Endodermal cell (in vitro differentiated cells): ENCODE measurements around the gene MTMR3. TPM values are rescaled to one million over a fixed set of nuclear protein-coding genes. Genes with fewer than 3 reads are reported as not detected.

Experiments used
- DNase-seq: peaks from one replicate; pipeline ENCODE4 v3.0.0-alpha.2; 2017
- H3K27ac ChIP-seq: 2 replicates; pipeline ENCODE4 v1.5.1; 2013; ENCODE audit warnings: mild to moderate bottlenecking, low read depth, low read length, moderate library complexity
- H3K27me3 ChIP-seq: 2 replicates; pipeline ENCODE4 v1.6.1; 2013; ENCODE audit warnings: mild to moderate bottlenecking, low read length, moderate library complexity; ENCODE audit not compliant: insufficient read depth, control insufficient read depth, poor library complexity, severe bottlenecking
- H3K36me3 ChIP-seq: 2 replicates; pipeline ENCODE4 v1.7.0; 2013; ENCODE audit warnings: mild to moderate bottlenecking, low read length, moderate library complexity; ENCODE audit not compliant: control insufficient read depth, insufficient read depth
- H3K4me1 ChIP-seq: one replicate; pipeline ENCODE4 v1.7.0; 2013; ENCODE audit warnings: low read length; ENCODE audit not compliant: control insufficient read depth, insufficient read depth
- H3K4me3 ChIP-seq: 2 replicates; pipeline ENCODE4 v1.5.1; 2013; ENCODE audit warnings: mild to moderate bottlenecking, low read length, moderate library complexity
- H3K9ac ChIP-seq: 2 replicates; pipeline ENCODE4 v1.6.1; 2013; ENCODE audit warnings: mild to moderate bottlenecking, low read length, moderate library complexity; ENCODE audit not compliant: poor library complexity, severe bottlenecking; ENCODE audit errors: extremely low read depth
- H3K9me3 ChIP-seq: 2 replicates; pipeline ENCODE4 v1.6.1; 2013; ENCODE audit warnings: mild to moderate bottlenecking, low read length, moderate library complexity; ENCODE audit not compliant: control insufficient read depth
- H3K27ac Mint-ChIP-seq: 2 replicates; pipeline ENCODE4 v1.8.0; 2020; ENCODE audit warnings: mixed read lengths
- H3K27me3 Mint-ChIP-seq: 2 replicates; pipeline ENCODE4 v1.8.0; 2021; ENCODE audit warnings: mild to moderate bottlenecking, mixed read lengths; ENCODE audit not compliant: insufficient read depth
- H3K36me3 Mint-ChIP-seq: 2 replicates; pipeline ENCODE4 v1.8.0; 2020; ENCODE audit warnings: low read depth, mixed read lengths
- H3K4me1 Mint-ChIP-seq: 2 replicates; pipeline ENCODE4 v1.8.0; 2020; ENCODE audit warnings: mixed read lengths
- H3K4me3 Mint-ChIP-seq: 2 replicates; pipeline ENCODE4 v1.8.0; 2020; ENCODE audit warnings: mild to moderate bottlenecking, moderate library complexity, mixed read lengths
- H3K9me3 Mint-ChIP-seq: 2 replicates; pipeline ENCODE4 v1.8.0; 2020; ENCODE audit warnings: mild to moderate bottlenecking, mixed read lengths
- CTCF ChIP-seq: fragments of 200-600 bp; sonication (generic); conservative IDR thresholded peaks from 2 replicates; pipeline ENCODE4 v1.5.0; 2021; ENCODE audit warnings: antibody characterized with exemption, mild to moderate bottlenecking
- WGBS, 2 experiments: methylation state at CpG; one replicate each; pipeline versions ENCODE4 v1.1.5 to v1.1.7; 2013; ENCODE audit warnings: missing lambda C conversion rate in 2 of 2, mixed read lengths in 1 of 2; ENCODE audit not compliant: insufficient coverage in 1 of 2, insufficient read length in 1 of 2; 5-methylcytosine and 5-hydroxymethylcytosine counted together
- total RNA-seq, 2 donors: library from RNA; stranded (reverse); fragmentation: NEBNext Ultra II Directional in 1 of 2; extraction: Animal tissue kit (Norgen Biotek cat#: 25700) in 1 of 2; gene quantifications; 2 replicates in 1 of 2; 3 replicates in 1 of 2; pipeline ENCODE4 v1.2.1, GENCODE V29; 2021

The MTMR3 gene
- total RNA-seq, 2 donors from 2014 or later: 30.9 to 41.3 TPM

- 93 to 100% methylated on average over 1 to 4 of the region's 4 CpGs for WGBS, 2 experiments
- DNase-seq: no peak
Observed at GRCh38 chr22:30017375-30018223, 134.6 kb downstream of the MTMR3 start.

GRCh38 chr22:30020511-30020910 lies 137.5 kb downstream of the MTMR3 start:
- Mint-ChIP-seq H3K4me3 (no peak overlapping the region), H3K36me3 (peaks cover 80% of the 10 kb centered on the region), H3K9me3 (no peaks in the 10 kb centered on the region), H3K4me1 (no peaks in the 10 kb centered on the region), H3K27ac (no peak overlapping the region), H3K27me3 (no peaks in the 10 kb centered on the region)
- Histone ChIP-seq H3K27ac (no peak overlapping the region), H3K36me3 (peaks cover 85% of the 10 kb centered on the region), H3K27me3 (no peaks in the 10 kb centered on the region), H3K9me3 (no peaks in the 10 kb centered on the region), H3K4me1 (no peaks in the 10 kb centered on the region), H3K4me3 (no peak overlapping the region), H3K9ac (no peak overlapping the region)
- DNase-seq: no peak
- 95 to 96% methylated on average over 4 to 9 of the region's 9 CpGs for WGBS, 2 experiments
- no peak for TF ChIP-seq CTCF

More at GRCh38 chr22:30017375-30018223, 134.6 kb downstream of the MTMR3 start:
- no peaks in the 10 kb centered on the region for H3K9me3 ChIP-seq
- peaks cover 6% of the 10 kb centered on the region for H3K4me1 Mint-ChIP-seq
- H3K36me3 ChIP-seq: peaks cover 86% of the 10 kb centered on the region
- H3K4me1 ChIP-seq: no peaks in the 10 kb centered on the region
- no peak for TF ChIP-seq CTCF
- H3K27ac Mint-ChIP-seq: no peak overlapping the region
- H3K9ac ChIP-seq: no peak overlapping the region
- no peaks in the 10 kb centered on the region for H3K9me3 Mint-ChIP-seq
- peaks cover 65% of the 10 kb centered on the region for H3K36me3 Mint-ChIP-seq
- no peaks in the 10 kb centered on the region for H3K27me3 ChIP-seq
- no peak overlapping the region for H3K27ac ChIP-seq
- H3K27me3 Mint-ChIP-seq: no peaks in the 10 kb centered on the region
- H3K4me3 ChIP-seq: no peak overlapping the region
- no peak overlapping the region for H3K4me3 Mint-ChIP-seq

GRCh38 chr22:30021338-30021737 lies 138.4 kb downstream of the MTMR3 start:
- Mint-ChIP-seq H3K4me1 (no peaks in the 10 kb centered on the region), H3K27ac (no peak overlapping the region), H3K36me3 (peaks cover 79% of the 10 kb centered on the region), H3K4me3 (no peak overlapping the region), H3K9me3 (no peaks in the 10 kb centered on the region), H3K27me3 (no peaks in the 10 kb centered on the region)
- no peak overlapping the region for H3K4me3 ChIP-seq
- H3K27ac ChIP-seq: no peak overlapping the region
- no peak for DNase-seq
- no peaks in the 10 kb centered on the region for H3K9me3 ChIP-seq
- WGBS, 2 experiments: 97% methylated on average over 3 of the region's 3 CpGs
- H3K4me1 ChIP-seq: no peaks in the 10 kb centered on the region
- TF ChIP-seq CTCF: no peak
- no peaks in the 10 kb centered on the region for H3K27me3 ChIP-seq
- H3K9ac ChIP-seq: no peak overlapping the region
- H3K36me3 ChIP-seq: peaks cover 85% of the 10 kb centered on the region
